D341Med (cell line): ENCODE measurements around the gene TRPC6.
"Not testable (repeated sequence)": the region's sequence is repeated elsewhere in the genome, so short reads cannot be mapped to it uniquely, and the experiment has no call there.

Experiments used
- DNase-seq: peaks from one replicate; pipeline ENCODE4 v3.0.0; 2012; ENCODE audit warnings: low spot score

Gene TRPC6

DNA sequence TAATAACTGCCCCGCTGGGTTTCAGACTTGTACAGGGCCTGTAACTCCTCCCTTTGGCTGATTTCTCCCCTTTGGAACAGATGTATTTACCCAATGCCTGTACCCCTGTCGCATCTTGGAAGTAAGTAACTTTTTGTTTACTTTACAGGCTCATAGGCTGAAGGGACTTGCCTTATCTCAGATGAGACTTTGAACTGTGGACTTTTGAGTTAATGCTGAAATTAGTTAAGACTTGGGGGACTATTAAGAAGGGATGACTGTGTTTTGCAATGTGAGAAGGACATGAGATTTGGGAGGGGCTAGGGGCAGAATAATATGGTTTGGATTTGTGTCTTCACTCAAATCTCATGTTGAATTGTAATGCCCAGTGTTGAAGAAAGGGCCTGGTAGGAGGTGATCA lies 62.0 kb downstream of the TRPC6 start:
- no peak for DNase-seq

DNA sequence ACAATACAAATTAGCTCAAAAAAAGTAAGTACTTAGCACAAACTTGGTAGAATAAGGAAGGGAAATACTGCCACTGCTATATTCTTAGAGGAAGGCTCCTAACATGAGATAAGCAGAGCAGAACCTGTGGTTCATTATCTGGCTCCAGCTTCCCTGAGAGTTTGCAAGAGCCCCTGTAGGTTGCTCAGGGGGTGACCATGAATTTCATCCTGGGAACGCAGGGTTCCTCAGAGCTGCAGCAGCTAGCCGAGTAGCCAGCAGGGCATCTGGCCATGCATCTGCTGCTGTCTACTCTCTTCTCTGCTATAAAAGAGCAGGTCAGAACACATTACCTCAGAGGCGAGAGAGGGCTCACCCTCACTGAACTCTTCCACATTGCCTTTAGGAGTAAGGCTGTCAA lies 67.3 kb downstream of the TRPC6 start:
- DNase-seq, result no peak

DNA sequence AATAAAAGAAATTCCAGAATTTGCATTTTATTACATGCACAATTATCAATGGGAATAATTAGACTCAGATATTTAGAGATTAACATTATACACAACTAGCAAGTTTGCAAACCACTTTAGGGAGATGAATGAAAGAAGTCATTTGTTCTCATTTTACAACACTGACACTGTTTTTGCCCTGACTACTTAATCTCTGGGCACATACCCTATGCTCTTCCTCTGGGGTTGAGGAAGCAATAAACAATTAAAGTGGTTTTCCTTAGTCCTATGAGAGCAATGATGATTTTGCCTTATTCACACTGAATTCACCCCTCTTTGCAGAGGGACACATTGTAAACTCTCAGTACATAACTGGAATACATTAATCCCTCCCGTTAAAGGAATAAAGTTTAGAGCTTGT lies 72.7 kb downstream of the TRPC6 start:
- no peak for DNase-seq

DNA sequence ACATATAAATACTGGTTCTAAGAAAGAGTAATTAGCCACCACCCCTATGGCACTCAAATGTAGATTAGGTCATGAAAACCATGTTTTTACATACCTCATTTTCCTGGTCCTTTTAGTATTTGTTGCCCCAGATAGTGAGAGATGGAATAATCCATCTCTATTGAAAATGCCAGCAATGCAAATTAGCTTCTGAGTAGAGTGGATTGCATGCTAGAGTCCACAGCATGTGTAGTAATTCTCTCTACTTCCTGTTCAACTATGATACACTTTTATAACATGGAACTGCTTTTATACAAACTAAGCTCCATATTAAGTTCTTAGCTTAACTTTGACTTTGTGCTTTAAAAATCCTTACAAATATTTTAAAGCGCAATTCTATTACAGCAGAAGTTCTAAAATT lies 73.2 kb downstream of the TRPC6 start:
- no peak for DNase-seq

DNA sequence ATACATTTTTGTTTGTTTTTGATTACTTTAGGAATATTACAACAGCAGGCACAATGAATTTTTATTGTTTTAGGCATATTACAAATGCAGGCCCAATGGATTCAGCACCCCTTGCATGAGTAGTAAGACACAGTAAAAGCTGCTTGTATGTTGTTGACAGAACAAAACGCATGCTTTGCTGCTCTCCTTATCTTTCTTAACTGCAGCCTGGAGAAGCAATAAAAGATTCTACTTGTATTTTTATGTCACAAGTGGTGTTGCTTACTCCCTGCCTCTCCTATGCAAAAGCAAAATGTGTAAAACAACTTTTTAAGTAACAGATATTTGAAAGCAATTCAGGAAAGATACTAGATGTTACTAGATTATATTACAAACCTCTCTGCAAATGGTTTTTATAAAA lies 73.9 kb downstream of the TRPC6 start:
- no peak for DNase-seq

DNA sequence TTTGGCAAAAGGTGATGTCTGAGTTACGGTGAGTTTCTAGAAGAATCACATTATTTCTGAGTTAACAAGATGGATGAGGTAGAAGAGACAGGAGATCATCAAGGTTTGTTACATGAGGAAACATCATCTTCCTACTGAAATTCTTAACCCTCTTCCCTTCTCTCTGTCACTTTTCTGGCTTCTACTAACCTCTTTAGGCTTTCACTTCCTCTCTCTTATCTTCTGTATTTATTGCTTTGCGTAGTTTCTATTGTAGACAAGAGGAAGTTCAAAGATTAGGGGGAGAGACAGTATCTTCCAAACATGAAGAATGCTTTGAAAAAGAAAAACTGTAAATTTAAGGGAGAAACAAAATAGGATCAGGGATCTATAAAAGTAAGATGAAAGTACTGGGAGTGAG lies 75.4 kb downstream of the TRPC6 start:
- no peak for DNase-seq

DNA sequence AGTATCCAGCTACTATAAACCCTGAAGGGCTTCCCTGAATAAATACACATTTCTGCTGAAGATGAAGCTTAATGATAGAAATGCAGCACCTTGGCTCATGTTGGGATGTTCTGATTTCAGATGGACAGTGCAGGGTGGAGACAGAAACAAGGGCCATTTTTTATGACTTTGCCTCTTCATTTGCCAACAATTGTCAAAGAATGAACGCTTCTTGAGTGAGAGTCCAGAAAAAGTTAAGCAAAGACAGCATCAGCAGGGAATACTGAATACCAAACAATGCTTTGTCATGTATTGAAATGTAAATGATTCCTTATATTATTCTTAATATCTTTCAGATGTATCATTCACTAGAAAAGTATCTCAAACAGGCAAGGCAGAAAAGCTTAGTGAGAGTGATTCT lies 84.9 kb downstream of the TRPC6 start:
- DNase-seq, result no peak

DNA sequence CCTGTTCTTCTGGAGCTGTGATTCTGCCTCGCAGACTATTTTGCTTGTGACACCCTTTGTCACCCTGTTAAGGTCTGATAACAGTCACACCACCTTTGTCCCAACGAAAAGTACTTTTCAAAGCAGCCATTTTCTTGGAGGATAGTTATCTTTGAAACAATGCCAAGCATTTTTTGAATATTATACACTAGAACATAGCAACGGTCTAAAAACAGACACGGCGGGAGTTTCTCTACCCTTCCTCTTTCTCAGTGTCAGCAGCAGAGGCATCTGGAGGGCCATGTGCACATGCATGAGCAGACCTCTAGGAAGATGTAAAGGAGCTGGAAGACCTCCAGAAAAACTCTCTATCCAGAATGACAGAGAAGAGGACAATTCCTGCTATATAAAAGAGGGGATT lies 86.5 kb downstream of the TRPC6 start:
- DNase-seq, result no peak

DNA sequence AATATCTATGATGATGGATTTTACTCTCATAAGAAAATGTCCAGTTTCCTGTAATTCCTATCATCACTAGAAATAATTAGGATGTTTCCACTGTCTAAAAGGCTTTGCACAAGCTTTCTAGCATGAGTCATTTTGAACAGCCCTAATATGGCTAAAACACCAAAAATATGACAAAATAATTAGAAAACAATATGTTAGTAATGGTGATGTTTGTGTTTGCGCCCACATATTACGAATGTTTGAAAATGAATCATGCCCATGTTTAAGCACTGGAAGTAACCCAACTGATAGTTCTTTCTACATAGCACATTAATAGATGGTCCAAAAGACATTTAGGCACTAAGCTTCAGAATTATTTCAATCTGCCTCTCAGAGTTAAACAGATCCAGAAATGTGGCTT lies 96.0 kb downstream of the TRPC6 start:
- DNase-seq, result no peak

DNA sequence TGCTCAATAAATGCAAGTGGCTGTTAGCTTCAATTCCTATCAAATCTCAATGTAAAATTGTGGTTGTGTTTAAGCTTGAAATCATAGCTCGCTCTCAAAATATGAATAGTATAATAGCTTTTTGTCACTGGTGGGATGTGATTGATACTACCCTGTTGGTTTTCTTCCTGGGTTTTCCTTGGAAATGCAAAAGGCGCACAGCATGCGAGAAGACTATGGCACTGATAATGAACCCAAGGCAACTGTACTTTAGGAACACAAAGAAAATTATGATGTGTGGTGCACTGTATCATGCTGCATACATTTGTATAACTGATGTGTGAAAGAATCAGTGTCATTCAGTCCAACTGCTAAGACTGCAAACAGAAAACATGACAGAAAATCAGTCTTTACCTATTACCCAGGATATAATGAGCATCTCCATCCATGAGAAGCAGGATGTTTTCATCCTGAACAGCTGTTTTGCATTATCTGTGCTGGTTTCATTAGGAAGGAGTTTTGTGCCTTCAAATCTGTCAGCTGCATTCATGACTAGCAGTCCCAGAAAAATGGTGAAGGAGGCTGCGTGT lies 101.2 kb downstream of the TRPC6 start:
- DNase-seq, result no peak

DNA sequence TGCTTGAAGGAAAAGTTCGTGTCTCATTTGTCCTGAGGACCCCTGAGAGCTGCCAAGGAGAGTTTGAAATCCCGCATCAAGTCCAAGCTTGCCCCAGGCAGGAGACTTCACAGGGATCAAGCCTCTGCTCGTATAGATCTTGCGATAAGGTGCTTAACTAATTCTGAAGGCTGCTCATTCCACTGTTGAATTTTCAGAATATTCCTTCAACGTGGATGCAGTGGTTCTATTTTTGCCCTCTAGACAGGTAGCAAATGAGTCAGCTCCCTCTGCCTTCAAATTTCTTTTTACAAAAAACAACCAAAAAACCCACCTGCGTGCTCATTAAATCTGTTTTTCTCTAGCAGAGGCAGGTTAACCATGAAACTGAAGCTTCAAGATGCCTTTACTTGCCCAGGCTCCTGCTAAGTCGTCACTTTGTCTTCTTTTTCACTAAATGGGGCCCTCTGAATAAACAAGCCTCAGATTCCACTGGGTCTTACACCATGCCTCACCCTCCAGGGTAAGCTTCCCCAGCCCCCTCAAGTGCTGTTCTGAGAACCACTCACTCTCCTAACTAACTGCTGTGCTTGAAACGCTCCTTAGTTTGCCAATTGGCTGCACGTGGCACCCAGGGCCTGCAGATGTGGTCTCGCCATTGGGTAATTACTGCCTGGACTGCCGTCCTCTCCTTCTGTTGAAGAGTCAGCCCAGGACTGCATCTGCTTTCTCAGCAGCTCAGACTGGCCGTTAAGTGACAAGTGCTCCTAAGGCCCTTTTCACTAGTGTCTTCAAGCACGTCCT lies 105.0 kb downstream of the TRPC6 start:
- DNase-seq, result no peak

DNA sequence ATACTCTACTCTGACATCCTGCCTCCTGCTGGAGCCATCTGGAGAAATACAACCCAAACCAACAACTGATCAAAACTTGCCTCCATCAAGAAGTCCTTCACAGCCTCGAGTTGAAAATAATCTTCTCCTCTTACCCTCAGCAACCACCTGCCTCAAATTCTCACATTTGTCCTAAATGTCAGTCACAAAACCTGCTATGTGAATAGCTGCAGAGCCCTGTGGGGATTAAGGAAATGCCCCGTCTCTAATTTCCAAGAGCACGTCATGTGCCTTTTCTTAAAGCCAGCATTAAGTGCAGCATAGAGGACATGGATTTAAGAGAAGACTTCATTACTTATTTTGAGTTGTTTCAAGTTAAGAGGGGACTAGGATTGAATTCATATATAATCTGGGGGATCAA lies 105.9 kb downstream of the TRPC6 start:
- DNase-seq, result no peak

DNA sequence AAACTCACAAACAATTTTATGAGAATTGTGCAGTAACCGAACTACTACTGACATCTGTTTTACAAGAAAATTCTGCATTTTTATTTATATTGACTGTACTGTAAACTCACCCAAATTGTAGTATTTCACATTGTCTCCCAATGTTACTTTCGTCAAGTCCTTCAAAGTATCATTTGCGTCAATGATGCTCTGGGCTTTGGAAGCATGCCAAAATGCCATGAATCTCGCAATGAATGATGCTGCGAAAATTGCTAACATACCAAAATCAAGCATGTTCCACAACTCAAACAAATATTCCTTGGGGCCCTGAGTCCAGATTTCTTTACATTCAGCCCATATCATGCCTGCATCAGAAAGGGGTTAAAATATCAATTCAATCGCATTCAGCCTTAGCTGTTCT lies 107.6 kb downstream of the TRPC6 start:
- no peak for DNase-seq

DNA sequence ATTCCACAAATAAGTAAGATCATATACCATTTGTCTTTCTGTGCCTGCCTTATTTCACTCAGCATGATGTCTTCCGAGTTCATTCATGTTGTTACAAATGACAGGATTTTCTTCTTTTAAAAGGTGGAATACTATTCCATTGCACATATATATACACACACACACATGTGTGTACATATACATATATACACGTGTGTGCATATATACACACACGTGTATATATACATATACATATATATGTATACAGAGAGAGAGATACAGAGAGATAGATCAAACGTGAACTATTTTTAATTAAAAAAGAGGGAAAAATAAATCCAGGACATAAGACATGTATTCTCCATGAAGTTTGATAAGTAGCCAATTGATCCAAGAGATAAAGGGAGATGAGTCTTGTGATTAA lies 108.1 kb downstream of the TRPC6 start:
- no peak for DNase-seq

DNA sequence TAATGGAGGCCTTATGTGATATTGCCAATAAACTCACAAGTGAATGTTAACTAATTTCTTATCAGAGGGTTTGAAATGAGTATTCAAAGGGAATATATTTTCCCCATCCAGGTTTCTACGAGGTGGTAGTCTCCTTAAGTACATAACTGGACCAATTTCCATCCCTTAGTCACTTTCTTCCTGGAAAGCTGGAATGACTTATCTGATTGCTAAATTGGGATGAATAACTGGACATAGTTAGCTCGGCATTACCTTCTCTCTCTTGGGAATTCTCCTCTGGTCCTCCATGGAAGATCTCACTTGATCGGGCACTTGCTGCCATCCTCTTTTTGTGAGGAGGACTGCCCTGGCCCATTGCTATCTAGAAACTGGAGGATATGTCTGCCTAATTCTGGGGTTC lies 109.1 kb downstream of the TRPC6 start:
- DNase-seq, result no peak

DNA sequence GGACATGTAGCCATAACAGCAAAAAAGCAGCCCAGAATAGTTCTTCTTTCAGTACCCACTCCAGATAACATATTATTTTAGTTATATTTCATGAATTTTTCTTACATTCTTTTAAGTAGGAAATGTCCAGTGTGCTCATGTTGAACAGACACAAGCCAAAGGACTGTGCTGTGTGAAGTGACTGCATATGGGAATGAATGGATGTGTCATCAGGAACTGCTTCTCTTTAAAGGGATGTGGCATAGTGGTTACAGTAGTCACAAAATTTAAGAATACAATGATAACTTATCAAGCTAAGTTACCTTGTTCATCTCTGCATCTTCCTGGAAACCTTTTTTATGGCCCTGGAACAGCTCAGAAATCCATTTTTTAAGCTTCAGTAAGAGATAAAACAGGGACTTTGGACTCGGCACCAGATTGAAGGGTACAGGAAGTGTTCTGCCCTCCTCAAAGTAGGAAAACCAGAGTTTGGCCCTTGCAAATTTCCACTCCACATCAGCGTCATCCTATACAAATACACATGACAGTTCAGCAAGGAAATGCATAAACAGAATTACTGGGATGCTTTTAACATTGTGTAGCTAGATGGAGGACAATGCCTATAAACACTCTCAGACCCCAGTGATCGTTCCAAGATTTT lies 112.8 kb downstream of the TRPC6 start:
- no peak for DNase-seq

DNA sequence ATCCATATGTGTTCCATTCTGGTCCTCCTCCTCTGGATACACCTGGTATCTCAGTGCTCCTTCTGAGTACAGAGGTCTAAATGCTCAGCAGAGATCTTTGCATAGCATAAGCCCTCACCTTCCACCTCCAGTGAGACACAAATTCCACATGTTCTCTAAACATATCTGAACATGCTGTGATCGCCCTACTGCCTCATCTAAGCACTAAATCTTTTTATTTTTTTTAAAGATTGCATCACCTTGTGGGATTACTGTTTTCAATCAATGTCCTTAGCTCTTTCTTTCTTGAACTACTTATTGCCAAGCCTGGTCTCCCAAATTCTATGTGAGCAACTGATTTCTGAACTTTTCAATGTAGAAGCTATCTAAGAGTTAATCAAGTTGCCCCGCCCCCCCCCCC lies 113.4 kb downstream of the TRPC6 start:
- no peak for DNase-seq

DNA sequence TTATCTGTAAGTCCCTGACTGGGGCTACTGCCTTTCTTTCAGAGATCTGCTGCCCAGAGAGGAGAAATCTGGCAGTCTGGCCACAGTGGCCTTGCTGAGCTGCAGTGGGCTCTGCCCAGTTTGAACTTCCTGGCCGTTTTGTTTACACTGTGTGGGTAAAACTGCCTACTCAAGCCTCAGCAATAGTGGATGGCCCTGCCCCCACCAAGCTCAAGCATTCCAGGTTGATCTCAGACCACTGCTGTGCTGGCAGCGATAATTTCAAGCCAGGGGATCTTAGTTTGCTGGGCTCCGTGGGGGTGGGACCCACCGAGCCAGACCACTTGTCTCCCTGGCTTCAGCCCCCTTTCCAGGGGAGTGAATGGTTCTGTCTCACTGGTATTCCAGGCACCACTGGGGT lies 117.5 kb downstream of the TRPC6 start:
- DNase-seq, result no peak

DNA sequence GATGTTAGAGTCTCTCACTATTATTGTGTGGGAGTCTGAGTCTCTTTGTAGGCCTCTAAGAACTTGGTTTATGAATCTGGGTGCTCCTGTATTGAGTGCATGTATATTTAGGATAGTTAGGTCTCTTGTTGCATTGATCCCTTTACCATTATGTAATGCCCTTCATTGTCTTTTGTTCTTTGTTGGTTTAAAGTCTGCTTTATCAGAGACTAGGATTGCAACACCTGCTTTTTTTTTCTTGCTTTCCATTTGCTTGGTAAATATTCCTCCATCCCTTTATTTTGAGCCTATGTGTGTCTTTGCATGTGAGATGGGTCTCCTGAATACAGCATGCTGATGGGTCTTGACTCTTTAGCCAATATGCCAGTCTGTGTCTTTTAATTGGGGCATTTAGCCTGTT lies 119.4 kb downstream of the TRPC6 start:
- DNase-seq, result not testable (repeated sequence)

DNA sequence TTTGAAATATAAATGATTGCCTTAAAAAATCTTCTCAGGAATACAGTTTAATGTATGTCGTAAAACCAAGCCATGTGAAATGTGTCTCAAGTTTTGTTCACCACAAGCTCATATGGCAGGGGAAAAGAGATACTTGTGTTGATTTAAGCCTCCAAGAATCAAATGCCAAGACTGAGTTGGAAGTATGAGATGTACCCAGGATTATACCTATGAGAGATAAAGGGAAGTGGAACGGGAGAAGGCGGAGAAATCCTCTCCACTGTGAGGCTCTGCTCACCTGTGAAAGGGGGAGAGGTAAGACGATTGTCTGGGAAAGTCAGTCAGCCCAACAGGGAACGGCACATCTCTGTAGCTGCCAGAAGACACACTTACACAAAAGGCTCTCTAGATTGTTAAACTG lies 124.8 kb downstream of the TRPC6 start:
- DNase-seq, result no peak

DNA sequence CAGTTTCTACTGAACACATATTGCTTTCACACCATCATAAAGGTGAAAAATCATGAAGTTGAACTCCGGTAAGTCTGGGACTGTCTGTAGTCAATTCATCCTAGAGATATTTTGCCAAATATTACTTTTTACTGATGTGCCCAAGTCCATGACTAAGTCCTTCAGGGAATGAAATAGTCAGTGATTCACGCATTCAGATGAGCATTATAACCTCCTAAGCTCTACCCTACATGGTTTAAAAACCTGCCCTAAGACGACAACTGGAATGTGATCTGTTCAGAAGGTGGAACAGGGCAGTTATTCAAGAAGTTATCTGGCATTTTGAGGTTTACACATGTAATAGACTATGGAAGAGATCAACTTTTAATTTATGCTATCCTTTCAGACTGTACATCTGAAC lies 125.6 kb downstream of the TRPC6 start:
- no peak for DNase-seq

DNA sequence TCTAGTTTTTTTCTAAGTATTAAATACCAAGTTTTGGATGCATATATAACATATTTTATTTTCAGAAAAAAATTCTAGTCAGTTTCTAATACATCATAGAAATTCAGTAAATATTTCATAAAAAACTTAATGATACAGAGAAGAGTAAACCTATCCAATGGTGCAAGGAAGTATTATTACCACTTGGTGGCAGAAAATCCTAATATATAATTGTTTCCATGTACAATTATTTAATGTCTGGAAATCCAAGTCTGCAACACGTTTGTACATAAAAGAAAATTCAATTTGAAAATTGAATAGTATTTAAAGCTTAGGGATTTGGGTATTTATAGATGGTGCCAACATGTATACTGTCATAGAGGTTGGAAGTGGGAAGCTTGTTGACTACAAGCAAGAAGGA lies 127.0 kb downstream of the TRPC6 start:
- no peak for DNase-seq

DNA sequence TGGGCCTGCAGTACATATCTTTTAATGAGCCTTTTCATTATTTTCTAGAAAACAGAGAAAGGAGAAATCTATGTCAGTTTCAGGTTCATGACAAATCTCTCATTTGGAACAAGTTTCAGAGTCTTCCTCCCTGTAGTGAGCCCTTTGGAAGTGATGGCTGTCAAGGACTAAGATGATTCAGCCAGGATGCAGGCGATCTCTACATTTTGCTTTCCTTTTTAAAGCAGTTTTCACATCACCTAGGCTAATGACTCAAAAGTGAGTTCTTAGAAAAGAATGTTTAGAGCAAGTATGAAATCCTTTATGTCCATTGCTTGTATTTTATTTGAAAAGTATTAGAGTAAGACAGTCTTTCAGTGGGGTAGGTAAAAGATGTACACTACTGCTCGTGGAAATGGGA lies 130.1 kb downstream of the TRPC6 start:
- no peak for DNase-seq
